ENCODE data around the gene KCTD5. TPM values are rescaled to one million over a fixed set of nuclear protein-coding genes. Genes with fewer than 3 reads are reported as not detected.

Gene KCTD5
- total RNA-seq, 1 donor = 16.4 TPM

DNA sequence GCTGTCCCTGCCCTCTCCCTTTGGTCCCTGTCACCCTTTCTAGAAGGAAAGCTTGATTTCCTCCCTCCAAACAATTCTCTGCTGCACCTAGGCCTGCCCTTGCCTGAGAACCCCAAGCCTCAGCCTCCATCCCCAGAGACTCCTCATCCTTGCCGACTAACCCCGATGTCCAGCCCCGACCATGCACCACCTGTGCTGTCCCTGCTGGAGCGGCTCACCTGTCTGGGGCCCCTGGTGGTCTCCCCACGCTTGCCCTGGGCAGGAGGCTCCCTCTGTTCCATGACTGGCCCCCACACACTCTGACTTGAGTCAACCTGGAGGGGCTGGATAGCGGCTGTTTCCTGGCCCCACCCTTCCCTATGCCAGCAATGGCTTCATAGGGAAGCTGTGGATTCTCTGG is 58.2 kb downstream of the KCTD5 start:
- H3K4me3 ChIP-seq (ENCODE audit: low read depth, low read length) = no peak overlapping the region
- no peak for DNase-seq (ENCODE audit: low read depth)
- TF ChIP-seq, protein P1, sequence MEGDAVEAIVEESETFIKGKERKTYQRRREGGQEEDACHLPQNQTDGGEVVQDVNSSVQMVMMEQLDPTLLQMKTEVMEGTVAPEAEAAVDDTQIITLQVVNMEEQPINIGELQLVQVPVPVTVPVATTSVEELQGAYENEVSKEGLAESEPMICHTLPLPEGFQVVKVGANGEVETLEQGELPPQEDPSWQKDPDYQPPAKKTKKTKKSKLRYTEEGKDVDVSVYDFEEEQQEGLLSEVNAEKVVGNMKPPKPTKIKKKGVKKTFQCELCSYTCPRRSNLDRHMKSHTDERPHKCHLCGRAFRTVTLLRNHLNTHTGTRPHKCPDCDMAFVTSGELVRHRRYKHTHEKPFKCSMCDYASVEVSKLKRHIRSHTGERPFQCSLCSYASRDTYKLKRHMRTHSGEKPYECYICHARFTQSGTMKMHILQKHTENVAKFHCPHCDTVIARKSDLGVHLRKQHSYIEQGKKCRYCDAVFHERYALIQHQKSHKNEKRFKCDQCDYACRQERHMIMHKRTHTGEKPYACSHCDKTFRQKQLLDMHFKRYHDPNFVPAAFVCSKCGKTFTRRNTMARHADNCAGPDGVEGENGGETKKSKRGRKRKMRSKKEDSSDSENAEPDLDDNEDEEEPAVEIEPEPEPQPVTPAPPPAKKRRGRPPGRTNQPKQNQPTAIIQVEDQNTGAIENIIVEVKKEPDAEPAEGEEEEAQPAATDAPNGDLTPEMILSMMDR (IDR thresholded peaks at IDR 0.05; ENCODE audit: insufficient read depth, low read length) = no peak

DNA sequence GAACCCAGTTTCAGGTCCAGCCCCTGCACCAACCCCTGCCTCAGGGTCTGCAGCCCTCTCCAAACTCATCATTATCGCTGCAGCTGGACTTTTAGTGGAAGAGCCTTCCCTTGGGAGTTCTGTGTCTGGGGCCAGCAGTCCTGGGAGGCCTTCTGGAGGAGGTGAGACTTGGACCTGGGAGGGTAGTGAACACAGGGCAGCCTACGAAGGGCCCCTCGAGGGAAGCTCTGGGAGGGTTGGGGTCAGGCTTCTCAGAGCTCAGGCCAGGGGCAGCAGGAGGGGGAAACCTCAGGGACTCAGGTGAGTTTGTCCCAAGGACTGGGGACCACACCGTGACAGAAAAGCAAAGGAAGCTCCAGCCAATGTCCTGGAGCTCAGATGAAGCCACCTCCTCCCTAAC is 58.8 kb downstream of the KCTD5 start:
- H3K4me3 ChIP-seq (ENCODE audit: low read depth, low read length) = no peak overlapping the region
- TF ChIP-seq, protein P1 (IDR thresholded peaks at IDR 0.05; ENCODE audit: insufficient read depth, low read length) = no peak
- no peak for DNase-seq (ENCODE audit: low read depth)

DNA sequence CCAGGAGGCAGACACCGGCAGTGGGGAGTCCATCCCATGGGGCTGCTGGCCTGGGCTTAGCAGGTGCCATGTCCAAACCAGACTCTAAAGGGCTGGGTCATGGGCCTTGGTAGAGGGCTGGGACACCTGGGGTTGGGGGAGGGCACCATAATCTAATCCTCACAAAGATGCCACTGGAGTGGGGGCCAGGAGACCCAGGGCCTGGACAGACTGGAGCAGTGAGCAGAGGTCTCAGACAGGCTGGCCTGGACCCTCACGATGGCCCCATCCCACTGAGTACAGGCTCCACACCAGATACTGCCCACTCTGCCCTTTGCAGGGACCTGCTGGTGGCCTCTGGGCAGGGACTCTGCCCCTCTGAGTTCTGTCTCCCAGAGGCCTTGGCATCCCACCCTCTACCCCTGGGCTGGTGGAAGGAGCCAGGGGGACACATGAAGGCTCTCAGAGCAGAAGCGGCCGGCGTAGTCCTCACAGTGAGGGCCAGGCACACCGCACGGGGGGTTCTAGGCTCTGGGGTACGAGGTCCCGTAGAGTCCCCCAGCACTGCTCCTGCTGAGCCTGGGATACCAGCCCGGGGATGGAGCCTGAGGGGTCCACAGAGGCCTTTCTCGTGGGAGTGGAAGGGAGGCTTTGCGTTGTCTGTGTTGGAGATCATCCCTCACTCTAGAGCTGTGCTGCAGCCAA is 60.1 kb downstream of the KCTD5 start:
- TF ChIP-seq, protein P1 (IDR thresholded peaks at IDR 0.05; ENCODE audit: insufficient read depth, low read length) = no peak
- no peak overlapping the region for H3K4me3 ChIP-seq (ENCODE audit: low read depth, low read length)
- DNase-seq (ENCODE audit: low read depth) = no peak

DNA sequence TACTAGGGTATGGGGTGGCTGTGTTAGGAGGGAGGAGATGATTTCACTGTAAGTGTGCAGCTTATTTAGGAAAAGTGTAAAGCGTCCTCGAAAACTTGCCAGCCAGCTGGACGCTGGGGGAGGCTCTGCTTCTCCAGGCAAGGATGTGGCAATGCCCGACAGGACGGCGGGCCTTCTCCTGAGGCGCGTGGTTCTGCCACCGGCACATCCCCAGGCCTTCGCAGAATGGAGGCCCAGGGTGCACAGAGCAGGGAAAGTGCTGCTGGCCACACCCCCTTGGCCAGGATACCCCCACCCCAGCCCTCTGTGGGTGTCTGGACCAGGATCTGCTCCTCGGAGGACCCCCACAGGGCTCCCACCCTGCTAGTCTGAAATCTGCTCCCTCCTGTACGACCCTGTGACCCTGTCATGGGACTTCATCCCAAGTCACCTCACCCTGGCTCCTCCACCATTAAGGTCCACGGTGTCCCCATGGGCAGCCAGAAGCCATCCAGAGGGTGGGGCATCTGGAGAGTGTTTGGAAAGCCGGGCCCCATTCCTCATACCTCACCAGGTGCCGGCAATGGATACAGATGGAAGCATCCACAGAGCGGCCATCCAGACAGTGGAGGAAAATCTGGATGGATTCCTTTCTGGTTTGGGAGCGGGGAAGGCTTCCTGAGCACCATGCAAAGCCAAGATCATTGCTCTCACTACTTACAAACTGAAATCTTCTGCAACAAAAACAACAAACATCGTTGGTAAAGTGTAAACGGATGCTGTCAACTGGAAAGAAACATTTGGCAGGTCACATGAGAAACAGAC is 60.9 kb downstream of the KCTD5 start:
- no peak for DNase-seq (ENCODE audit: low read depth)
- TF ChIP-seq, protein P1 (IDR thresholded peaks at IDR 0.05; ENCODE audit: insufficient read depth, low read length) = no peak
- H3K4me3 ChIP-seq (ENCODE audit: low read depth, low read length) = no peak overlapping the region

DNA sequence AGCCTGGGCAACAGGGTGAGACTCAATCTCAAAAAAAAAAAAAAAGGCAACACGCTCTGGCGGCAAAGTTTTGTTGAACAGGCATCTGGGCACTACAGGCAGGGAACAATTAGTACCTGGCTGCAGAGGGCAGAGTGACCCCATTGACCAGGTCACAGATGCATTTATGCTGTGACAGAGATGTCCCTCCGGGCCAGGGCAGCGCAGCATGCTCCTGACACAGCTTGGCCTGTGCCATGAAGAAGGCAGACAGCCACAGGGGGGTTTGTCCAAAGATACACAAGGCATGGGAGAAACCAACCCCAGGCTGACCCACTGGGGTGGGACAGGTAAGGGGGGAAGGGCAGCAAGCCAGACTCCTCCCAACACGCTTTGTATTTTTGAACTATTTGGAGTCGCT is 62.4 kb downstream of the KCTD5 start:
- DNase-seq (ENCODE audit: low read depth) = no peak
- TF ChIP-seq, protein P1 (IDR thresholded peaks at IDR 0.05; ENCODE audit: insufficient read depth, low read length) = no peak
- no peak overlapping the region for H3K4me3 ChIP-seq (ENCODE audit: low read depth, low read length)

DNA sequence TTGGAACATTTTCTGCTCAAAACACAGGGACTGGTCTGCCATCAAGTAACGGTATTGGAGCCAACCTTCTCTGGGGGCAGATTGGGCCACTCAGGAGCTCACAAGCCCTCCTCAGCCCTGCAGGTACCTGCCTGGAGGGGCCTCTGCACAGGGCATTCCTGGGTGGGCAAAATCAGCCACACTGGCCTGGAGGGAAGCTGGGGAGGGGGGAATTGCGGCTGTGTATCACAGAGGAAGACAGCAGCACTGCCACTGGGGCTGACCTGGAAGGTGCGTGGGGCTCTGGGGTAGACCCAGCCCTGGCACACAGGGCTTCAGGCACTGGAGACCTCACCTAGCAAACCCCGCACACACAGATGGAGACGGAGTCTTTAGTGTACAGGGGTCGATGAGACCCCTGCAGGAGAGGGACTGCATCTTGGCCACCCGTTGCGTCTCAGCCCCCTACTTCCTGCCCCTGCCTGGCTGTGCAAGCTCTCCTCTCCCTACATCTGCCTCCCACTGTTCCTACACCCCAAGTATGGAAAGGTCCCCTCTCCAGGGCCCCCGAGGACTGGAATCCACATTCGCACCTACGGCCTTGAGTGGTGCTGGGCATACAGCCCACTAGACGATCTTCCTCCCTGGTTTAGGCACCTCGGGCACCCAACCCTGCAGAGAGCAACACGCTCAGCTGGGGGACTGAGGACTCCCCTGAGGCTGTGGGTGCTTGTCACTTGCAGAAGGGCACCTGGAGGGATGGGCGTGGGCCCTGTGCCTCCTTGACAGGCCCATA is 63.0 kb downstream of the KCTD5 start:
- no peak overlapping the region for H3K4me3 ChIP-seq (ENCODE audit: low read depth, low read length)
- TF ChIP-seq, protein P1 (IDR thresholded peaks at IDR 0.05; ENCODE audit: insufficient read depth, low read length) = no peak
- no peak for DNase-seq (ENCODE audit: low read depth)

All from fibroblast of the aortic adventitia (primary cell).